ENCODE data around the gene MCC.

MCC gene

DNA sequence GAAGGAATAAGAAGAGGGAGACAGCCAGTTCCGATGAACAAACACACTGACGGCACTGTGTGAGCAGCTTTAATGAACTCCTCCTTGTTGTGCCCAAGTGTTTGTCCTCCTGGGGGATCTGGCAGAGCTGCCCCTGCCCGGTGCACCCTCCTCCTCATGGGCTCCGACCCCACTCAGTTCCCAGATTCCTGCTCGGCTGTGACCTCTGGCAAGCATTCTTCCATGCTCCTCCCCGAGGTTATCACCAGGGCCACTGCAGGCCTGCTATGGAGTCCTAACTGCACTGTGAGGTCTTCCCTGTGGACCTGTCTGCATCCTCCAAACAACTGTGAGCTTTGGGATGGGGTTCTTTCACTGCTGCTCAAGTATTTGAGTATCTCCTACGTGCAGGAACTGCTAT, 369.5 kb downstream of the MCC start:
- no peak for TF ChIP-seq CTCF (IDR thresholded peaks at IDR 0.05; ENCODE audit: borderline replicate concordance, control extremely low read depth, extremely low read depth, insufficient read depth, missing control alignments)
- no peak for DNase-seq (ENCODE audit: low spot score)
- in situ Hi-C loops (cut with MboI; ENCODE audit: low sequenced_read_pairs, unreplicated experiment) = no loop called here

DNA sequence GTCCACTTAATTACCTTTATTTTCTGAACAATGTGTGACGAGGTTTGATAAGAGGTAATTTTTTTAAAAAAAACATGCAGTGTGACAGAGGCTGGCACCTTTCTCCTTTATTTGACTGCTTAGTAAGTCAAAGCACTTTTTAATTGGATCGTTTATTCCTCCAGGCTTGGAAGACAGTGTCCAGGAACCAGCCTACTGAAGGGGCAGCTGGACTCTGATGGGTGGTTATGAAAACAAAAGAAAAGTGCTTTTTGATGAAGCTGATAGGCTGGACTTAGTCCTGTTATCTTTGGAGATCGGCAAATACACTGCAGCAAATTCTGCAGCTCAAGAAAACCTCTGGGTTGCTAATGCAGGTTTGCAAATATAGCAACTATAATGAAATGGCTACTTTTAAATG, 370.0 kb downstream of the MCC start:
- no peak for DNase-seq (ENCODE audit: low spot score)
- TF ChIP-seq CTCF (IDR thresholded peaks at IDR 0.05; ENCODE audit: borderline replicate concordance, control extremely low read depth, extremely low read depth, insufficient read depth, missing control alignments) = no peak
- in situ Hi-C loops (cut with MboI; ENCODE audit: low sequenced_read_pairs, unreplicated experiment) = no loop called here

DNA sequence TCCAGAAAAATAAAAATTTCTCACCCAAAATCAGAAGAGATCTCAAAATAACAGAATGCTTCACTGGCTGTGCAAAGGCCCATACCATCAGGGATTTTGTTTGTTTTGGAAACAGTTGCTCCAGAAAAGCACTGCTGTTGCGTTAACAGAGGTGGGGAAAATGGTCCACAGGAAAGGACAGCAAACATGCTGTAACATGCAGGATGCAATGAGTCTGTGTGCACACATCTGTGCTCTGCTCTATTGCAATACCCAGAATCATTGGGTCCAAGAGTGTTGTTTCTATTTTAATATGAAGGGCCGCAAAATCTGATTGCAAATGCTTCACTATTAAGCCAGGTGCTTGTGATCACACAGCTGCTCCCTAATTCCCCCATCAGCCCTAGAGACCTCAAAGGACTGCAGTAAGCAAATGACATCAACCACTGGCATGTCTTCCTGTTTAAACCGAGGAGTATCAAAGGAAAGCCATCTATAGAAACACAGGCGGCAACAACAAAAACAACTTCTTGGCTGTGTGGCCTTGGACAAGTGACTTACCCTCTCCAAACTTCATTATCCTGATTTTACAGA, 370.6 kb downstream of the MCC start:
- TF ChIP-seq CTCF (IDR thresholded peaks at IDR 0.05; ENCODE audit: borderline replicate concordance, control extremely low read depth, extremely low read depth, insufficient read depth, missing control alignments) = no peak
- in situ Hi-C loops (cut with MboI; ENCODE audit: low sequenced_read_pairs, unreplicated experiment) = no loop called here
- DNase-seq (ENCODE audit: low spot score) = no peak

DNA sequence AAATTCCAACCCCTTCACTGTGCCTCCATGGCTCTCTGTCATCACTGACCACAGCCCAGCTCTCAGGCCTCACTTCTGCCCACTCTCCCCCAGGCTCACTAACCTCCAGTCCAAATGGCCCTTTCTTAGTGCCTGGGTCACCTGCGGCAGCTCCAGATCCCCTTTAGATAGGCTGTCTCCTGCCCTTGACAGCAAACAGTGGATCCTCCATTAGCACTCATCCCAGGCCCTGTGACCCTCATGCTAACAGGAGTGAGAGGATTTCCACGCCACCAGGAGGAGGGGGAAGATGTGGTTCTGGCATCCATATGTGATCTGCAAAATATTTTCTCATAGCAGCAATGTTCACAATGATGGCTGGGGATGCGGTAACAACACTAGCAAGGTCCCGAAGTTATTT, 372.3 kb downstream of the MCC start:
- no peak for DNase-seq (ENCODE audit: low spot score)
- no peak for TF ChIP-seq CTCF (IDR thresholded peaks at IDR 0.05; ENCODE audit: borderline replicate concordance, control extremely low read depth, extremely low read depth, insufficient read depth, missing control alignments)
- in situ Hi-C loops (cut with MboI; ENCODE audit: low sequenced_read_pairs, unreplicated experiment) = no loop called here

DNA sequence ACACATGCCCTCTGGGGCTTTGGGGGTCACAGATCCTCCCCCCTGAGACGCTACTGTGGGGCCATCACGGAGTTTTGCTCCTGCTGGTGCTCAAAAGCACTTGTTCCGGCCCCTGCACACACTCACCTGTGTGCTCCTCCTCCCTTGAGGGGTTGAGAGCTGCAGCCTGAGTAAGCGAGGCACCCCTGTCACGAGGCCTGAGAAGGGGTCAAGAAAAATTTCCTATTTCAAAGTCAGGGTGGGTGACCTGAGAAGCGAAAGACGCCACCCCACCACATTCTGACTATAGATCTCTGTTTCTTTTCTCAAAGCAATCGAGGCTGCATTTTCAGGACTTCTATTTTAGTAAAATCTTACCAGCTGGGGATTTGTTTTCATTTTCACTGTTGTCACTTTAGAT, 373.2 kb downstream of the MCC start:
- no peak for DNase-seq (ENCODE audit: low spot score)
- TF ChIP-seq CTCF (IDR thresholded peaks at IDR 0.05; ENCODE audit: borderline replicate concordance, control extremely low read depth, extremely low read depth, insufficient read depth, missing control alignments) = no peak
- in situ Hi-C loops (cut with MboI; ENCODE audit: low sequenced_read_pairs, unreplicated experiment) = no loop called here

DNA sequence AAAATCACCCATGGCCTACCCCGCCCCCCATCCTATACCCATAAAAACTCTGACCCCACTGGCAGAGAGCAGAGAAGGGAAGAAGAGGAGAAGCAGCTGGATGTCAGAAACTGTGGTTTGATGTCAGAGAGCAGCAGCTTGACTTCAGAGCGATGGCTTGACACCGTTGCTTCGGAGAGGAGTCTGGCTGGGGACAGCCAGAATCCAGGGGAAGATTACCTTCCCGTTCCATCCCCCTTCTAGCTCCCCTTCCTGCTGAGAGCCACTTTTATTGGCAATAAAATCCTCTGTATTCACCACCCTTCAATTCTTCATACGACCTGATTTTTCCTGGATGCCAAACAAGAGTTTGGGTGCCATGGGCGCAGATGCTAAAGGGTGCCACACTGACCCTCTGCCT, 373.7 kb downstream of the MCC start:
- in situ Hi-C loops (cut with MboI; ENCODE audit: low sequenced_read_pairs, unreplicated experiment) = no loop called here
- DNase-seq (ENCODE audit: low spot score) = no peak
- TF ChIP-seq CTCF (IDR thresholded peaks at IDR 0.05; ENCODE audit: borderline replicate concordance, control extremely low read depth, extremely low read depth, insufficient read depth, missing control alignments) = no peak

GRCh38 chr5:113112435-113112834, 375.8 kb downstream of the MCC start:
- in situ Hi-C loops (cut with MboI; ENCODE audit: low sequenced_read_pairs, unreplicated experiment) = no loop called here
- TF ChIP-seq CTCF (IDR thresholded peaks at IDR 0.05; ENCODE audit: borderline replicate concordance, control extremely low read depth, extremely low read depth, insufficient read depth, missing control alignments) = no peak
- no peak for DNase-seq (ENCODE audit: low spot score)

All from GM13976 (cell line).